ENCODE data around the gene TGFBR3L.
A peak's percentile ranks its signal among the peaks of the same experiment; 100 is the strongest.
"Not testable (repeated sequence)": the region's sequence is repeated elsewhere in the genome, so short reads cannot be mapped to it uniquely, and the experiment has no call there.

Gene TGFBR3L

DNA sequence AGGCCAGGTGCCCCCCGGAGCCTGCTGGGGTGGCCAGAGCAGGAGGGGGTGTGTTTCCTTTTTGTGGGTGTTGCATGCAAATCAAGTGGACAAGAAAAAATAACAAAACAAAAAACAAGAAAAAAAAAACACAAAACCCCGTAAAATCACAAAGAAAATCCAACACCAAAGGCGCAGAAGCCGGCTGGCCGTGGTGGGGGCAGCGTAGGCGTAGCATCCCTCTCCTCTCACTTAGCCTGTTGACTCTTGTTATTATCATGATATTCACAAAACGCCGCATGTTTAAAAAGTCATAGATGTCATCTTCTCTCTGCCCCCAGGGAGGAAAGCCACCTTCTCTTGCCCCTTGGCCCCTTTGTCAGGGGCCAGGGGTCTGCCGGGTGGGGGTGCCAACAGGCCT is 978 bp upstream of the TGFBR3L start:
- DNase-seq, result no peak
- in situ Hi-C loops (cut with MboI; ENCODE audit: low pct_unique_long_range_greater_than_20kb, low sequenced_read_pairs), result no loop called here

DNA sequence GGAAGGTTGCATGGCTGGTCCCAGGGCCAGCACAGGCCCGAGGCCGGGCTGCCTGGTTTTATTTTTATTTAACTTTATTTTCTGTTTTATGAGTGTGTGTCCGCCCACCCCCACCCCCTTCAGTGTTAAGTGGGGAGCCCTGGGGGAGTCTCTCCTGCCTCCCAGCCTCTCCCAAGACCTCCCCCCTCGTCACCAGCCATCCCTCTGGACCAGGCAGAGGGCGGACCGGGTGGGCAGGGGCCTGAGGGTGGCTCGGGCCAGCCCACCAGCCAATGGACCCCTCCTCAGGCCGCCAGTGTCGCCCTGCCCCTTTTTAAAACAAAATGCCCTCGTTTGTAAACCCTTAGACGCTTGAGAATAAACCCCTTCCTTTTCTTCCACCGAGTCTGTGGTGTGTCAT is 531 bp upstream of the TGFBR3L start:
- in situ Hi-C loops (cut with MboI; ENCODE audit: low pct_unique_long_range_greater_than_20kb, low sequenced_read_pairs), result no loop called here
- no peak for DNase-seq

DNA sequence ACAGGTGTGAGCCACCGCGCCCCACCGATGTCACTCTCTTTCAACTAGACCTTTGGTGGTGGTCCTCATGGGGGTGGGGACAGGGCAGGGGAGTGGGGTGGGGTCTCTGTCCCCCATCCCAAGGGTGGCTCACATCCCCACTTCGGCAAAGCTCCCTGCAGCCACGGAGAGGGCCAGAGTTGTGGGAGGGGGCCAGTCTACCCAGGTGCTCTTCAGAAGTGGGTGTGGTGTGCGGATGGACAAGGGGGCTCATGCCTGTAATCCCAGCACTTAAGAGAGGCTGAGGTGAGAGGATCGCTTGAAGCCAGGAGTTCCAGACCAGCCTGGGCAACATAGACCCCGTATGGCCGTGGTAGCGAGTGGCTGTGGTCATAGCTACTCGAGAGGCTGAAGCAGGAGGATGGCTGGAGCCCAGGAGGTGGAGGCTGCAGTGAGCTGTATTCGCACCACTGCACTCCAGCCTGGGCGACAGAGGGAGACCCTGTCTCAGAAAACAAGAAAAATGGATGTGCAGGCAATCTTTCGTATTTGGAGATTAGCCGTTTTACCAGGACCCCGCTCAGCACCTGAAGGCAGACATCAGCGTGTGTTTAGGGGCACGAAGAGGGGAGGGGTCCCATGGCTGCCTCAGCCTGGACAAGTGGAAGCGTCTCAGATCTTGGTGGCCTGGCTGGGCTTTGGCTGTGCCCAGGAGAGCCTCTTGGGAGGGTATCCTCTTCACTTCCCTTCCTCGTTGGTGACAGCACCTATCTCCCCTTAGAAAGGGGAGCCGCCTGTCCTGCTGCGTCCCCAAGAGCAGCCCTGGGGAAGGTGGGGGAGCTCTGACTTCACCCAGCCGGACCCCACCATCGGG is 846 bp downstream of the TGFBR3L start:
- DNase-seq, result no peak
- in situ Hi-C loops (cut with MboI; ENCODE audit: low pct_unique_long_range_greater_than_20kb, low sequenced_read_pairs), result no loop called here

DNA sequence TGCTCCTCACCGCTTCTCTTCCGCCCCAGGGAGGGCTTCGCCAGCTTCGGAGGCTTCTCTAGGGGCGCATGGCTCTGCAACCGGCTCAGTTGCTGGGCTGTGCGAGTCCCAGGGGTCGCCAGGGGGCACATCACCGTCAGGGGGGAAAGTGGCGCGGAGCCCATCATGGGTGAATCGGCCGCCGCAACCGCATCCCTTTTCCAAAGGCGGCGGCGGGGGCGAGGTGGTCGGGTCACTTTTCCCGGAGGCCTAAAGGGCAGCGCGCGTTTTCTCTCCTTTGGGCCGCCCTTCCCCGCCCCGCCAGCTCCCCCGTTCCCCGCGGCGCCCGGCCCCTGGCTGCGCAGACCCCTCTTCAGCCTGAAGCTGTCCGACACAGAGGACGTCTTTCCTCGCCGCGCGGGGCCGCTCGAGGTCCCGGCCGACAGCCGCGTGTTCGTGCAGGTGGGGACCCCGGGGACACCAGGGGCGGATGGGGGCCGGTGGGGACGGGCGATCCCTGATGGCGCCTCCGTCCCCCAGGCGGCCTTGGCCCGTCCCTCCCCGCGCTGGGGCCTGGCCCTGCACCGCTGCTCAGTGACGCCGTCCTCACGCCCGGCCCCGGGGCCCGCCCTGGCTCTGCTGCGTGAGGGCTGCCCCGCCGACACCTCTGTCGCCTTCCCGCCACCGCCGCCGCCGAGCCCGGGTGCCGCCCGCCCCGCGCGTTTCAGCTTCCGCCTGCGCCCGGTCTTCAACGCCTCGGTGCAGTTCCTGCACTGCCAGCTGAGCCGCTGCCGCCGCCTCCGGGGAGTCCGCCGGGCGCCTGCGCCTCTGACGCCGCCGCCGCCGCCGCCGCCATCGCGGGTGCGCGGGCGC is 1.7 kb downstream of the TGFBR3L start:
- no peak for DNase-seq

DNA sequence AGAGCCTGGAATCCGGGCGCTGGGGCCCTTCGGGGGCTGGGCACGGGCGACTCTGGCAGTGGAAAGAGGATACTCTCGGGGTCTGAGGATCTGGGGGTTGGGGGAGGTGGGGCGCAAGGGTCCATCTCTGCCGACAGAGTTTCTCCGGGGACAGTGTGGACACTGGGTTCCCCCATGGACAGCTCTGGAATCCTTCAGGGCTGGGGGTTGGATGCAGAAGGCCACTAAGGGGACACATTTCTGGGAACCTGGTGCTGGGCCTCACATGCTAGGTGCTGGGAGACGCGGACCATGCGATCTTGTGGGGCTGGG is 2.3 kb downstream of the TGFBR3L start:
- DNase-seq, result no peak
- in situ Hi-C loops (cut with MboI; ENCODE audit: low pct_unique_long_range_greater_than_20kb, low sequenced_read_pairs), result no loop called here

More for the DNA sequence above, 1.7 kb downstream of the TGFBR3L start:
- in situ Hi-C loops (cut with MboI; ENCODE audit: low pct_unique_long_range_greater_than_20kb, low sequenced_read_pairs), result no loop called here

DNA sequence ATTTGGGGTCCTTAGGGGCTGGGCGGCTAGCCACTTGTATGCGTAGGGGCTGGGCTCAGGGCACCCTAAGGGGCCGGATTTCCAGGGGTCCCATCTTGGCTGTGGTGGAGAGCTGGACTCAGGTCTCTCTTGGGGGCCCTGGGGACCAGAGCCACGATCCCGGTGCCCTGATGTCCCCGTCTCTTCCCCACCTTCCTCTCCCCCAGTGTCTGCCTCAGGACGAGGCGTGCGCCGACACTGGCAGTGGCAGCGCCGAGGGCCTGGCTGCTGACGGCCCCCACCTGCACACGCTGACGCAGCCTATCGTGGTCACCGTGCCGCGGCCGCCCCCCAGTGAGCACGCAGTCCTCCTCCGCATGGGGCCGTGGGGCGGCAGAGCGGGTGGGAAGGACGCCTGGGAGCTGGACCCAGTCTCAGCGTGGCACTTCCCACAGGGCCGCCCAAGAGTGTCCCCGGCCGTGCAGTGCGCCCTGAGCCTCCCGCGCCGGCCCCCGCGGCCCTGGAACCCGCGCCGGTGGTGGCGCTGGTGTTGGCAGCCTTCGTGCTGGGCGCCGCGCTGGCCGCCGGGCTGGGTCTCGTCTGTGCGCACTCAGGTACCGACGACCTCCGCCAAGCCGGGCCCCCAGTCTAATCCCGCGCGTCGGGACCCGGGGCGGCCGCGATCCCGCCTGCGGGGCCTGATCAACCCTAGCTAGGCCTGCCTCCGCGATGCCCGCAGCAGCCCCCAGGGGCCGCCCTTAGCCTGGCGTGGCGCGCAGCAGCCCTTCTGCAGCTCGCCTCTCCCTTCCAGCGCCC is 2.8 kb downstream of the TGFBR3L start:
- peak; percentile 72 for DNase-seq

DNA sequence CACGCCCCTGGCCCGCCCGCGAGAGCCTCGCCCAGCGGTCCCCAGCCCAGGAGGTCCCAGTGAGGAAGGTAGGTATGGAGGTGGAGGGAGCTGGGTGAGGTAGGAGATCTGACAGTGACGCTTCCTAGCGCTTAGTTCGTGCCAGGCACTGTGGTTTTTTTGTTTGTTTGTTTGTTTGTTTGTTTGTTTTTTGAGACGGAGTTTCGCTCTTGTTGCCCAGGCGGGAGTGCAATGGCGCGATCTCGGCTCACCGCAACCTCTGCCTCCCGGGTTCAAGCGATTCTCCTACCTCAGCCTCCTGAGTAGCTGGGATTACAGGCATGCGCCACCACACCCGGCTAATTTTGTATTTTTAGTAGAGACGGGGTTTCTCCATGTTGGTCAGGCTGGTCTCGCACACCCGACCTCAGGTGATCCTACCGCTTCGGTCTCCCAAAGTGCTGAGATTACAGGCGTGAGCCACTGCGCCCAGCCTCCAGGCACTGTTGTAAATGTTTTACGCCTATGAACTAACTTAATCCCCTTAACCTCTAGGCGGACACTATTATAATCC is 3.5 kb downstream of the TGFBR3L start:
- in situ Hi-C loops (cut with MboI; ENCODE audit: low pct_unique_long_range_greater_than_20kb, low sequenced_read_pairs), result not testable (repeated sequence)

More for the DNA sequence above, 2.8 kb downstream of the TGFBR3L start:
- in situ Hi-C loops (cut with MboI; ENCODE audit: low pct_unique_long_range_greater_than_20kb, low sequenced_read_pairs), result no loop called here

DNA sequence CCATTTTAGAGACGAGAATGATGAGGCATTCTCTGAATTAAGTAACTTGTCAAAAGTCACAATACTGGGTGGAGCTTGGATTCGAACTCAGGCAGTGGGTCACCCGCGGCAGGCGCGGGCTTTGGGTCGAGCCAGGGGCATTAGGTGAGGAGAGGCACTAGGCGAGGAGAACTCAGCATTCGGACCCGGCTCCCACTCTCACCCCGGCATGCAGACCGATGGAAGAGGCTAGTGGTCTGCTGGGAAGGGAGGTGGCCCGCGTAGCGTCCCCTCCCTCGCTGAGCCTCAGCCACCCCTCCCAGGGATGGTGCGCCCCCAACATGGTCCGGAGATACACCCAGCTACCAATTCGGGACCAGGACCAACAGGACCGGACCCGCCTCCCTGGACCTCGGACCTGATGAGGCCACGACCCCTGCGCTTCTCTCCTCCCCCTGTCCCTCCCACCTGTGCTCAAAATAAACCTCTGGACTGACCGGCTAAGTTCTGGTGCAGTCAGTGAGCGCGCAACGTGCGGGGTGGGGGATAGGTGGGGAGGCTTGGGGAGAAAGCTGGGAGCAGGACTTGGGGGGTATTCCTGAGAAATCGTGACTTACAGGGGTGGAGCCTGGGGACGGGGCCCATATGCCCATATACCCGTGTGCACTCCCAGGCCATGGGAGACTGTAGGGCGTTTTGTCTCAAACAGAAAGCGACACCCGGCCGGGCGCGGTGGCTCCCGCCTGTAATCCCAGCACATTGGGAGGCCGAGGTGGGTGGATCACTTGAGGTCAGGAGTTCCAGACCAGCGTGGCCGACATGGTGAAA is 4.2 kb downstream of the TGFBR3L start:
- DNase-seq, result no peak
- in situ Hi-C loops (cut with MboI; ENCODE audit: low pct_unique_long_range_greater_than_20kb, low sequenced_read_pairs), result no loop called here

More for the DNA sequence above, 3.5 kb downstream of the TGFBR3L start:
- not testable (repeated sequence) for DNase-seq

DNA sequence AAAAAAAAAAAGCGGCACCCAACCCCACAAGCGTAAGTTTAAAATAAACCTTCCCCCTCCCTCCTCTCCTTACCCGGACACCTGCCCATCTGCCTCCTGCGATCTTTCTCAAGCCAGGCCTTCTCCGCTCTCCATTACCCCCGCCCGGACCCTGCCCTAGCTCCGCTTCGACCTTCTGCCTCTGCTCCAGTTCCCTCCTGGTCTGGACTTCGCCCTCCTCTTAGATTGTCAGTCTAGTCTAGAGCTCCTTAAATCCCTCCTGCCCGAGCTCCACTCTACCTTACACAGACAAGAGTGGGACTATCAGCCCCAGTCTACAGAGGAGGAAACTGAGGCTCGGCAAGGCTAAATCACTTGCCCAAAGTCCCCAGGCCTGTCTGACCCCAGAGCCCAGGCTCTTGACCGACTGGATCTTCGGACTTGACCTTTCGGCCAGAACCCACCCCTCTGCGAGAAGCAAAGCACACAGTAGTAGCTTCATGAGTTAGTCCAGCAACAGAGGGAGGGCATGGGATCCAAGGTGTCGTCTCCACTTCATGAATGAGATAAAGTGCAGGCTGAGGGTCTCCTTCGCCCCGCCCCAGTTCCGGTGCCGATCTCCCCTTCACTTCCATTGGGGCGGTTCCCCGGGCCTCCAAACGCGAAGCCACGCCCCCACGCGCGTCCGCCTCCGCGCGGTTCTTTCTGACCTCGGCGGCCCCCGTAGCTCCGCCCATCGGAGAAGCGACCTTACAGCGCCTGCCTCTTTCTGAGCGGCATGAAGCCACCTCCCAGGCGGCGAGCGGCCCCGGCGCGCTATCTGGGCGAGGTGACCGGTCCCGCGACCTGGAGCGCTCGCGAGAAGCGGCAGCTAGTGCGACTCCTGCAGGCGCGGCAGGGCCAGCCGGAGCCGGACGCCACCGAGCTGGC is 5.2 kb downstream of the TGFBR3L start, which contains the start of gene SNAPC2:
Gene SNAPC2, plus strand, starts transcription at position 729 of the 909 bp plus-strand sequence. Its CDS starts 29 bp downstream, at position 758.
- in situ Hi-C loops (cut with MboI; ENCODE audit: low pct_unique_long_range_greater_than_20kb, low sequenced_read_pairs), result no loop called here
- peak; percentile 97 for DNase-seq

DNA sequence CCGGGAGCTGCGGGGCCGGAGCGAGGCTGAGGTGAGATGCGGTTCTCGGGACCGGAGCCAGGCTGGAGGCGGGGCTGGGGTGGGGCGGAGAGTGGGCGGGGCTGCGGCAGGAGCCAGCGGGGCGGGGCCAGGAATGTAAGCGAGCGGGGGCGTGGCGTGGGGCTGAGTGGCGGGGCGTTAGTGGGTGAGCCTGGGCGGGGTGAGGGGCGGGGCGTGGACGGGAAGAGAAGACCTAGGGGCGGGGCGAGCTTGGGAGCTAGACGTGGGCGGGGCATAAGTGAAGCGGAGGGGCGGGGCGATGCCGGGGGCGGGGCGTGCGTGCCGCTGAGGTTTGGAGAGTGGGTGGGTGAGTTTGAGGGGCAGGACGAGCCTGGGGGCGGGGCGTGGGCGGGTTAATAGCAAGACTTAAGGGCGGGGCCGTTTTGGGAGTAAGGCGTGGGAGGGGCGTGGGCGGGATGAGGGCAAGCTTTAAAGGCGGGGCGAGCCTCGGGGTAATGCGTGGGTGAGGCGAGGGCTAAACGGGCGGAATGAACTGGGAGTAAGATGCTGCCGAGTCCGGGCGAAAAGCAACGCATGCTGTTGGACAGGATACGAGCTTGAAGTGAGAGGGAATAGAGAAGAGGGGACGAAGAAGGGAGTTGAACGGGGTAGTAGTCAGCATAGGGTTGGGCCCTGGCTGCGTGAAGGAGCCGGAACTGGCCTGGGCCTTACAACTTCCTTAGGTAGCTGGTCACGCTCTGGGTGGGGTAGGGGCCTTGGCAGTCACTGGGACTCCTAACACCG is 6.1 kb downstream of the TGFBR3L start:
- peak; percentile 86 for DNase-seq
- in situ Hi-C loops (cut with MboI; ENCODE audit: low pct_unique_long_range_greater_than_20kb, low sequenced_read_pairs), result no loop called here

DNA sequence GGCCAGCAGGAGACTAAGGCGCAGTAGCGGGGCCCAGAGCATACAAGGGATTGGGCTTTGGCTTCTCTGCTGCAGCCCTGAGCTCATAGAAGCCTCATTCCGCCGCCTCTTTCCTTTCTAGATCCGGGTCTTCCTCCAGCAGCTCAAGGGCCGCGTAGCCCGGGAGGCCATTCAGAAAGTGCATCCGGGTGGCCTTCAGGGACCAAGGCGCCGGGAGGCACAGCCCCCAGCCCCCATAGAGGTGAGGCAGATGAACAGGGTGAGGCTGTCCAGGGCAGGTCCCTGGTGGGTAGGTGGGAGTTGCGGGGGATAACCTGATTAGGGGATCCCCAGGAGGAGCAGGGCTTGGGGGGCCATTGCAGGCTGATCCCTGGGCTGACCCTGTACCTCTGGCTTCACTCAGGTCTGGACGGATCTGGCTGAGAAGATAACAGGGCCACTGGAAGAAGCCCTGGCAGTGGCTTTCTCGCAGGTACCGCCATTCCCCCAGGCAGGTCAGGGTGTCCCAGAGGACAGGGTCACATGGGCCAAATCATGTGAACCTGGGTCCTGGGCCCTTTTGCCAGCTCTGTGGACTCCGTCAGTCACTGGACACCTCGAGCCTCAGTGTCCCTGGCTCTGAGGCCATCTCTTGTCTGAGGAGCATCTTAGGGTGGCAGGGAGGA is 6.8 kb downstream of the TGFBR3L start:
- in situ Hi-C loops (cut with MboI; ENCODE audit: low pct_unique_long_range_greater_than_20kb, low sequenced_read_pairs), result no loop called here
- no peak for DNase-seq

DNA sequence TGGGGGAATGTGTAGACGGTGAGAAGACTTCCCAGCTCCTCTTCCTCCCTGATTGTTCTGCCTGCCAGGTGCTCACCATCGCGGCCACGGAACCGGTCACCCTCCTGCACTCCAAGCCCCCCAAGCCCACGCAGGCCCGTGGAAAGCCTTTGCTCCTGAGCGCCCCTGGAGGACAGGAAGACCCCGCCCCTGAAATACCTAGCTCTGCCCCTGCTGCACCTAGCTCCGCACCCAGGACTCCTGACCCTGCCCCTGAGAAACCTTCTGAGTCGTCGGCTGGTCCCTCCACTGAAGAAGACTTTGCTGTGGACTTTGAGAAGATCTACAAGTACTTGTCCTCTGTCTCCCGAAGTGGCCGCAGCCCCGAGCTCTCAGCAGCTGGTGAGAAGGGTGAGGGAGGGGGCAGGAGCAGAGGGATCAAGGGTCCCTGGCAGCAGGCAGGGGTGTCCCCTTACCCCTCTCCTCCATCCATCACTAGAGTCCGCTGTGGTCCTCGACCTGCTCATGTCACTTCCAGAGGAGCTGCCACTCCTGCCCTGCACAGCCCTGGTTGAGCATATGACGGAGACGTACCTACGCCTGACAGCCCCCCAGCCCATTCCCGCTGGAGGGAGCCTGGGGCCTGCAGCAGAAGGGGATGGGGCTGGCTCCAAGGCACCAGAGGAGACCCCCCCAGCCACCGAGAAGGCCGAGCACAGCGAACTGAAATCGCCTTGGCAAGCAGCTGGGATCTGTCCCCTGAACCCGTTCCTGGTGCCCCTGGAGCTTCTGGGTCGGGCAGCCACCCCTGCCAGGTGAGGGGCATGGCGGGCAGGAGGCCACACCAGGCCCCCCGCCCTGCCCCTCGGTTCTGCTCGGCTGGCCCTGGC is 7.6 kb downstream of the TGFBR3L start:
- in situ Hi-C loops (cut with MboI; ENCODE audit: low pct_unique_long_range_greater_than_20kb, low sequenced_read_pairs), result no loop called here
- no peak for DNase-seq

DNA sequence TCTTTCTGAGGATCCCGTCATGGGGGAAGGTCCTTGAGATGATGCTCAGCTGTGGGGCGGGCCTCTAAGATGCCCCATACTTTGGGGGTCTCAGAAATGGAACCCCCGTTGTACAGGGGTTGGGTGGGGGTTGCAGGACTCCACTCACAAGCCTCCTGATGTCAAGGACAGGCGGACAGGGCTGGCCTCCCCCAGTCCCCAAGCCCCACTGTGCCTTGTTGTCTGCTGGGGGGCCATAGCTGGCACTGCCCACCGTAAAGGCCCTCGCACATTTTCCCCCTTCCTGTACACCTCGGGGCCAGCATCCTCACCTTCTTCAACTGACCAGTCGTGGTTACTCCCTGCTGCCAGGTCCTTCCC is 8.2 kb downstream of the TGFBR3L start:
- in situ Hi-C loops (cut with MboI; ENCODE audit: low pct_unique_long_range_greater_than_20kb, low sequenced_read_pairs), result no loop called here
- no peak for DNase-seq

DNA sequence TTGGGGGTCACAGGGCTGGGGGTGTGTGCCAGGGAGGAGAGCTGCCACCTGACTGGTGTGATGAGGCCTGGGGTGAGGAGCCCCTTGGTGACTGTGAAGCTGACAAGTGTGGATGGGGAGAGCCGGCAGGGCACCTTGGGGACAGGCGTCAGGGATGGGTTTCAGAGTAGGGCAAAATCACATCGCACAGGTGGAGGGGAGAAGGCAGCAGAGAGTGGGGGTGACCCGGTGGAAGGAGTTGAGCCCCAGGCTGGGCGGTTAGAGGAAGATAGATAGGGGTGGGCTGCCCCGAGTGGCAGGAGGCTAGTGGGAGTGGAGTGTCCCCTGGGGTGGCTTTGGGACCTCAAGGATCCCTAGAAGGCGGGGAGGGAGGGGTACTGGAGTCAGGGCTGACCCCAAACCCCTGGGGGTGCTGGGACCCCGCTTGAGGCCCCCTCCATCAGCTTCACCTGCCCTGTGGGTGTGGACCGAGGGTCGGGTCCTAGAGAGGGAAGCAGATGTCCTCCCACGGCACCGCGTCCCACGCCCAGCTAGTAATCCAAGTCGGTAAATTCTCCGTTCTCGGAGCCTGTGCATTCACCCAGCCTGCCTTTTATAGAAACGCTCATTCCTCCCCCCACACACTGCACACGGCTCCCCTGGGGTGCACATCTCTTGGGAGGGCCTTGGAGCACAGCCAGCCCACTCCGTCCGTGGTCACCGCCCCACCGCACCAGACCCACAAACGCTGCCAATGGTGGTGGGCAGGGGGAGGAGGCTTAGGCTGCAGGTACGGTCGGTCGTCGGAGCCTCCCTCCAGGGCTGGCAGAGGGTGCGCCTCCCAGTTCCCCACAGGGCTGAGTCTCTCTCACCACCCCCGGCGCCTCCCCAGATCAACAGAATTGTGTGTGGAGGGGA is 8.9 kb downstream of the TGFBR3L start:
- in situ Hi-C loops (cut with MboI; ENCODE audit: low pct_unique_long_range_greater_than_20kb, low sequenced_read_pairs), result no loop called here

More for the DNA sequence above, 8.9 kb downstream of the TGFBR3L start:
- no peak for DNase-seq
